LHCN-M2 (cell line): ENCODE measurements around the gene DGCR8. TPM values are rescaled to one million over a fixed set of nuclear protein-coding genes. Genes with fewer than 3 reads are reported as not detected.
"Not testable (repeated sequence)": the region's sequence is repeated elsewhere in the genome, so short reads cannot be mapped to it uniquely, and the experiment has no call there.

Source experiments
- DNase-seq: peaks from one replicate; pipeline ENCODE4 v3.0.0-alpha.2; 2012; ENCODE audit warnings: low read depth
- total RNA-seq: library from RNA; depleted of rRNA; stranded (reverse); fragments of >200 nt; gene quantifications from 2 replicates; pipeline ENCODE4 v1.2.3, GENCODE V29; 2014

The DGCR8 gene
- total RNA-seq, 1 experiment from 2014 or later = 30.9 TPM

- DNase-seq = no peak
Observed at GRCh38 chr22:20066617-20067383, 13.2 kb upstream of the DGCR8 start.

GRCh38 chr22:20067384-20067682 is 12.7 kb upstream of the DGCR8 start:
- DNase-seq = not testable (repeated sequence)

- DNase-seq = no peak
Observed at GRCh38 chr22:20068640-20069039, 11.4 kb upstream of the DGCR8 start.

GRCh38 chr22:20069331-20070042 is 10.6 kb upstream of the DGCR8 start:
- DNase-seq = no peak

- DNase-seq = no peak
Observed at GRCh38 chr22:20071524-20071972, 8.5 kb upstream of the DGCR8 start.

GRCh38 chr22:20076627-20077172 is 3.3 kb upstream of the DGCR8 start:
- DNase-seq = no peak

GRCh38 chr22:20080445-20080775 is 369 bp downstream of the DGCR8 start:
- DNase-seq = peak; percentile 53

- DNase-seq = peak; percentile 66
Observed at GRCh38 chr22:20080776-20081654, 974 bp downstream of the DGCR8 start.

GRCh38 chr22:20083157-20083890 is 3.3 kb downstream of the DGCR8 start:
- no peak for DNase-seq

GRCh38 chr22:20083891-20084546 is 4.0 kb downstream of the DGCR8 start:
- DNase-seq = no peak

- no peak for DNase-seq
Observed at GRCh38 chr22:20084547-20085413, 4.7 kb downstream of the DGCR8 start.

- DNase-seq = no peak
Observed at GRCh38 chr22:20085651-20086050, 5.6 kb downstream of the DGCR8 start.

GRCh38 chr22:20086101-20086599 is 6.1 kb downstream of the DGCR8 start:
- no peak for DNase-seq

GRCh38 chr22:20086763-20087162 is 6.7 kb downstream of the DGCR8 start:
- no peak for DNase-seq

GRCh38 chr22:20087319-20088262 is 7.5 kb downstream of the DGCR8 start:
- no peak for DNase-seq

GRCh38 chr22:20088263-20088648 is 8.2 kb downstream of the DGCR8 start:
- DNase-seq = no peak

- DNase-seq = no peak
Observed at GRCh38 chr22:20089226-20089976, 9.4 kb downstream of the DGCR8 start.
